Thymus (tissue), 11 donors: ENCODE measurements around the gene NUDT4. TPM values are rescaled to one million over a fixed set of nuclear protein-coding genes. Genes with fewer than 3 reads are reported as not detected.

Source experiments
- DNase-seq, 9 donors: peaks; one replicate each; pipeline ENCODE4 v3.0.0-alpha.2; 2013; ENCODE audit warnings: low spot score in 9 of 9, low read depth in 6 of 9, missing footprints in 1 of 9
- H3K27ac ChIP-seq, 2 donors: one replicate each; pipeline ENCODE4 v1.5.1; 2013; ENCODE audit warnings: control low read depth in 1 of 2, low read depth in 1 of 2, low read length in 1 of 2, mild to moderate bottlenecking in 1 of 2, moderate library complexity in 1 of 2
- H3K27me3 ChIP-seq, 2 donors: one replicate each; pipeline ENCODE4 v1.5.1; 2013; ENCODE audit warnings: low read length in 1 of 2; ENCODE audit not compliant: control insufficient read depth in 2 of 2, insufficient read depth in 1 of 2
- H3K36me3 ChIP-seq, 2 donors: one replicate each; pipeline ENCODE4 v1.5.1; 2013; ENCODE audit warnings: low read length in 1 of 2, mild to moderate bottlenecking in 1 of 2, moderate library complexity in 1 of 2; ENCODE audit not compliant: control insufficient read depth in 2 of 2, insufficient read depth in 2 of 2
- H3K4me1 ChIP-seq, 2 donors: one replicate each; pipeline ENCODE4 v1.5.1; 2013; ENCODE audit warnings: low read length in 2 of 2; ENCODE audit not compliant: control insufficient read depth in 2 of 2, insufficient read depth in 2 of 2
- H3K4me3 ChIP-seq, 2 donors: one replicate each; pipeline ENCODE4 v1.5.1; 2013; ENCODE audit warnings: low read length in 2 of 2, control low read depth in 1 of 2, mild to moderate bottlenecking in 1 of 2
- H3K9me3 ChIP-seq, 2 donors: one replicate each; pipeline ENCODE4 v1.5.1; 2013; ENCODE audit warnings: low read length in 1 of 2, mild to moderate bottlenecking in 1 of 2; ENCODE audit not compliant: control insufficient read depth in 2 of 2, insufficient read depth in 1 of 2
- WGBS: extraction: QIAGEN DNeasy Blood & Tissue Kit; methylation state at CpG from one replicate; pipeline ENCODE4 v1.1.7; 2013; 5-methylcytosine and 5-hydroxymethylcytosine counted together
- polyA plus RNA-seq: library from polyadenylated mRNA; stranded (reverse); fragments of 200-250 nt; gene quantifications from one replicate; pipeline ENCODE4 v1.2.3, GENCODE V29; 2013
- total RNA-seq: library from RNA; stranded (reverse); fragments of 120-200 nt; gene quantifications from one replicate; pipeline ENCODE4 v1.2.4, GENCODE V29; 2013
- donor health status: healthy.

The NUDT4 gene
- total and polyA plus RNA-seq, 2 donors, result 26.7 to 42.3 TPM

GRCh38 chr12:93415723-93416464, 38.2 kb downstream of the NUDT4 start:
- Histone ChIP-seq H3K36me3 (no peaks in the 10 kb centered on the region), H3K4me3 (no peak overlapping the region), H3K27ac (no peak overlapping the region), H3K27me3 (no peaks in the 10 kb centered on the region), H3K9me3 (no peaks in the 10 kb centered on the region), H3K4me1 (peaks cover 0 to 4% of the 10 kb centered on the region in 2 donors)
- DNase-seq, result no peak
- WGBS, result 89% methylated on average over 3 of the region's 3 CpGs

DNA sequence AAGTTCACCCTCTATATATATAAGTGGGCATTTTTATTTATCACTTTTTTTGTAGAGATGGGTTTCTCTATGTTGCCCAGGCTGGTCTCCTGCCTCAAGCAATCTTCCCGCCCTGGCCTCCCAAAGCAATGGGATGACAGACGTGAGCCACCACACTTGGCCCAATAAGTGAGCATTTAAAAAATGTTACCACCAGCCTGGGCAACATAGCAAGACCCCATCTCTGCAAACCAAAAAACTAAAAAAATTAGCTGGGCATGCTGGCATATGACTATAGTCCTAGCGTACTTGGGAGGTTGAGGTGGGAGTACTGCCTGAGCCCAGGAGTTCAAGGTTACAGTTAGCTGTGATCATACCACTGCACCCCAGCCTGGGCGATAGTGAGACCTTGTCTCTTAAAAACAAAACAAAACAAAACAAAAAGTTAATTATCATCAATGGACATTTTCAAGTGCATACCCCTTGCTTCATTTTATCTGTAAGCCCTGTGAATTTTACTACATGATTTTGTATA, 40.3 kb downstream of the NUDT4 start:
- Histone ChIP-seq H3K4me1 (peaks cover 0 to 4% of the 10 kb centered on the region in 2 donors), H3K9me3 (no peaks in the 10 kb centered on the region), H3K4me3 (no peak overlapping the region), H3K27me3 (no peaks in the 10 kb centered on the region), H3K27ac (no peak overlapping the region), H3K36me3 (no peaks in the 10 kb centered on the region)
- WGBS, result 99% methylated on average over 4 of the region's 4 CpGs
- no peak for DNase-seq

DNA sequence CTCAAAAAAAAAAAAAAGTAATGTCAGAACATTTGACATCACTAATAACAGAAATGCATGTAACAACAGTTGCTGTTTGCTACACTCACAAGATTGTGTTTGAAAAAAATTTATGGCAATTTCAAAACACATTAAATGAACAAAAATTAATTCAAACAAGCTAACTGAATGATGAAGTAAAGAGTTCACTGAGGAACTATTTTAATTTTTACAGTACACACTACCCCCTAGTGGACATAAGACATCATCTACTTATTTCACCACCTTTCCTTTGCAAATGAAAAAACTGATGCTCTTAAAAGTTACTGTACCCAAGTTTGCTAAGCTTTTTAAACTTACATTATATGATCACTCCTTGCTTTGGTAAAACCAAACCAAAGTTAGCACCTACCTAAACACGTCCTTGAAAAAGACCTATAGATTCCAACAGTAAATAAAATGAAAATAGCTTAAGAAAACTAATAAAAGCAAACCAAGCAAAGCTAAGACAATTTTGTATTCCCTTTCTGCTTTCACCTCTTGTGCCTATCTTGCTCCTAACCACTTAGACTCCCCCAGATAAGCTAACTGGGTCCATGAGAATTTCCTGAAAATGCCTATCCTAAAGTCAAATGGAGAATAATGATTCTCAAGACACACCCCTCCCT, 41.8 kb downstream of the NUDT4 start:
- Histone ChIP-seq H3K27me3 (no peaks in the 10 kb centered on the region), H3K4me1 (peaks cover 0 to 4% of the 10 kb centered on the region in 2 donors)
- peak in 5 of 9 donors; percentile 35 to 70 (median 44) for DNase-seq

GRCh38 chr12:93422050-93422449, 44.3 kb downstream of the NUDT4 start:
- DNase-seq, result no peak
- no peaks in the 10 kb centered on the region for H3K9me3 ChIP-seq
- 85% methylated on average over 2 of the region's 2 CpGs for WGBS
- H3K36me3 ChIP-seq, result no peaks in the 10 kb centered on the region
- no peaks in the 10 kb centered on the region for H3K27me3 ChIP-seq
- H3K4me1 ChIP-seq, result peaks cover 2 to 9% of the 10 kb centered on the region in 2 donors
- H3K4me3 ChIP-seq, result no peak overlapping the region
- H3K27ac ChIP-seq, result no peak overlapping the region

More for the DNA sequence above, 41.8 kb downstream of the NUDT4 start:
- 52% methylated on average over 1 of the region's 1 CpG for WGBS
- H3K27ac ChIP-seq, result no peak overlapping the region
- no peaks in the 10 kb centered on the region for H3K36me3 ChIP-seq
- H3K4me3 ChIP-seq, result no peak overlapping the region
- H3K9me3 ChIP-seq, result no peaks in the 10 kb centered on the region

DNA sequence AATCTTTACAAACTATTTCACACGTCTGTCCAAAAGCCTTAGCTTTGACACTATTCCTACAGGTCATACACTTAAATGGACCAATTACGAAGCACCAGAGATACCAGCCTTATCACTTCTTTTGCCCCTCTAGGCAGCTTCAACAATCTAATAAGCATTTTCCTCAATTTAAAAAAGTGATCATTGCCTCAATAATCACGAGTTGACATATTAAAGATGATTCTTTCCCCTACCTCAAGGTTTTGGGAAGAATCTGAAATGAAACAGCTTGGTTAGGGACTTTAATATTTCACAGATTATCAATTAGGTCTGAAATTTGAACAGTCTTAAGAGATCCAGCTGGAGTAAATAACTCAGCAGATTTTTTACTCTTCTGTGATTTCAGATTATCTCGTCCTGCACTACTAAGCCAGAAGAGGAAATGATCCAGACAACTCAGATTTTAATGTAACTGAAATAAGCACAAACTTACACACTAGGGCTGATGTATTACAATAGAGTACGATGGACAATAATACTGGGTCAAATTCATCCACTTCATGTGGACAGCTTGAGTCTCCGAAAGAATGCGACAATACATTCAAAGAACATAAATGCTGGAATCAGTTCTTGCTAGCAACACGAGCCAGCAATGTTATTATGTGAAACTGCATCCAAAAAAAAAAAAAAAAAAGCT, 48.1 kb downstream of the NUDT4 start:
- Histone ChIP-seq H3K4me3 (no peak overlapping the region), H3K9me3 (no peaks in the 10 kb centered on the region), H3K27ac (no peak overlapping the region), H3K4me1 (peaks cover 2 to 9% of the 10 kb centered on the region in 2 donors), H3K36me3 (no peaks in the 10 kb centered on the region), H3K27me3 (no peaks in the 10 kb centered on the region)
- 82% methylated on average over 8 of the region's 8 CpGs for WGBS
- DNase-seq, result no peak

- Histone ChIP-seq H3K27ac (no peak overlapping the region), H3K36me3 (no peaks in the 10 kb centered on the region), H3K27me3 (no peaks in the 10 kb centered on the region), H3K4me3 (no peak overlapping the region), H3K4me1 (peaks cover 2 to 9% of the 10 kb centered on the region in 2 donors), H3K9me3 (no peaks in the 10 kb centered on the region)
- 66% methylated on average over 1 of the region's 1 CpG for WGBS
- no peak for DNase-seq
Measured at GRCh38 chr12:93426412-93426805, 48.7 kb downstream of the NUDT4 start.

DNA sequence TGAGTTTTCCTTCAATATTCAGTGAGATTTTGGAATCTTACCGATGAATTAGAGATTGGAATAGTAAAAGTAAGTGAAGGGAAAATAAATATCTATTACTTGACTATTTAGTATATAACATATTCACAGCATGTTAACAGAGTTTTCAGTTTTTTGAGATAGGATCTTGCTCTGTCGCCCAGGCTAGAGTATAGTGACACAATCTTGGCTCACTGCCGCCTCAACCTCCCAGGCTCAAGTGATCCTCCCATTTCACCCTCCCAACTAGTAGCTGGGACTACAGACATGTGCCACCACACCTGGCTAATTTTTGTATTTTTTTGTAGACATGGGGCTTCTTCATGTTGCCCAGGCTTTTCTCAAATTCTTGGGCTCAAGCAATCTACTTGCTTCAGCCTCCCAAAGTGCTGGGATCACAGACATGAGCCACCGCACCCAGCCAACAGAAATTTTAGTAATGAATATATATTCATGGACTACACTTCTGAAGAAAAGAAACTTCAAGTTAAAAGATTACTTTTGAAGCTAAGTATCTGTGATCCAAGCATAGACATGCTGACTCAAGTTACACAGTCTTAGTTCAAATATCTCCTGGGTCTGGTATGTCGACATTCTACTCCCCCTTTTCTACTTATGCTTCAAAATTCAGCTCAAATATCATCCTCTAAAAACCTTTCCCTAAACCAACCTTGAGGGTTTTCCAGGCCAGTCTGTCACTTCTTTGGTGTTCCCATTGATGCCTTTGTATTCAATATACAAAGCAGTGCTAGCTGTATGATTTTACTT, 50.2 kb downstream of the NUDT4 start:
- 92% methylated on average over 5 of the region's 5 CpGs for WGBS
- no peaks in the 10 kb centered on the region for H3K9me3 ChIP-seq
- no peak overlapping the region for H3K27ac ChIP-seq
- H3K27me3 ChIP-seq, result no peaks in the 10 kb centered on the region
- H3K4me1 ChIP-seq, result peaks cover 2 to 9% of the 10 kb centered on the region in 2 donors
- DNase-seq, result no peak
- no peaks in the 10 kb centered on the region for H3K36me3 ChIP-seq
- no peak overlapping the region for H3K4me3 ChIP-seq

GRCh38 chr12:93429448-93429847, 51.7 kb downstream of the NUDT4 start:
- H3K9me3 ChIP-seq, result no peaks in the 10 kb centered on the region
- DNase-seq, result no peak
- 95% methylated on average over 1 of the region's 1 CpG for WGBS
- H3K27me3 ChIP-seq, result no peaks in the 10 kb centered on the region
- H3K36me3 ChIP-seq, result no peaks in the 10 kb centered on the region
- H3K4me3 ChIP-seq, result no peak overlapping the region
- H3K27ac ChIP-seq, result no peak overlapping the region
- peaks cover 2 to 9% of the 10 kb centered on the region in 2 donors for H3K4me1 ChIP-seq
